GM12878 (cell line): ENCODE results near the gene TEX261. TPM values are rescaled to one million over a fixed set of nuclear protein-coding genes. Genes with fewer than 3 reads are reported as not detected.

ENCODE experiments used
- ATAC-seq: fragments of 200-7000 bp; cut with Tn5 transposase; 3 replicates; pipeline ENCODE4 v1.9.1; 2020; ENCODE audit warnings: mild to moderate bottlenecking, moderate library complexity
- BruUV-seq: library from RNA; stranded (reverse); fragments of 400-500 nt; replicated peaks from 2 replicates; lab custom pipeline; 2021; lab: Mats Ljungman, UMichigan
- CTCF ChIA-PET: fragments of 300-600 bp; sonication (Branson Sonifier 250); formaldehyde crosslinking; extraction: SDS; loops from one replicate; lab custom pipeline; 2021; ENCODE audit warnings: inconsistent platforms; lab: Yijun Ruan, JAX
- POLR2A ChIA-PET: fragments of 350-600 bp; formaldehyde crosslinking; extraction: SDS; loops from one replicate; lab custom pipeline; 2021; ENCODE audit warnings: inconsistent platforms; lab: Charles Lee
- RAD21 ChIA-PET: fragments of 300-600 bp; sonication (Branson Sonifier 250); formaldehyde crosslinking; loops from one replicate; lab custom pipeline; 2023; ENCODE audit warnings: antibody characterized with exemption; ENCODE audit not compliant: unreplicated experiment; lab: Charles Lee
- SMC1A ChIA-PET: fragments of 300-600 bp; sonication (Branson Sonifier 250); formaldehyde crosslinking; loops from one replicate; lab custom pipeline; 2023; ENCODE audit not compliant: unreplicated experiment, uncharacterized antibody; lab: Charles Lee
- DNase-seq: peaks from one replicate; pipeline ENCODE4 v3.0.0-alpha.2; 2011; ENCODE audit warnings: low read depth, low spot score
- FAIRE-seq: peaks from 3 replicates; lab custom pipeline; 2011; peaks lifted over from hg19 to GRCh38; lab: Jason Lieb, UNC
- H2AFZ ChIP-seq: 2 replicates; pipeline ENCODE4 v1.6.0; 2011; ENCODE audit warnings: low read depth, low read length, control low read depth; ENCODE audit not compliant: control insufficient read depth
- H3K27ac ChIP-seq: 2 replicates; pipeline ENCODE4 v1.5.1; 2011; ENCODE audit warnings: control low read depth; ENCODE audit not compliant: control insufficient read depth, insufficient read depth
- H3K27me3 ChIP-seq, 2 experiments: replicated peaks in 1 of 2; 2 replicates each; pipeline versions ENCODE4 v1.6.0 to v1.6.1; 2011; ENCODE audit warnings: low read length in 1 of 2; ENCODE audit not compliant: control insufficient read depth in 2 of 2, insufficient read depth in 2 of 2
- H3K36me3 ChIP-seq, 2 experiments: 2 replicates each; pipeline ENCODE4 v1.5.1; 2011; ENCODE audit warnings: low read length in 1 of 2; ENCODE audit not compliant: control insufficient read depth in 2 of 2, insufficient read depth in 2 of 2
- H3K4me1 ChIP-seq: 2 replicates; pipeline ENCODE4 v1.6.1; 2011; ENCODE audit warnings: mild to moderate bottlenecking, low read length, moderate library complexity, mixed read lengths; ENCODE audit not compliant: control insufficient read depth, insufficient read depth
- H3K4me2 ChIP-seq: 2 replicates; pipeline ENCODE4 v1.6.0; 2011; ENCODE audit warnings: control low read depth; ENCODE audit not compliant: control insufficient read depth, insufficient read depth
- H3K4me3 ChIP-seq: fragments of 200-600 bp; sonication (generic); 2 replicates; pipeline ENCODE4 v1.5.1; 2016
- H3K79me2 ChIP-seq: 2 replicates; pipeline ENCODE4 v1.6.0; 2011; ENCODE audit warnings: low read length; ENCODE audit not compliant: control insufficient read depth, insufficient read depth
- H3K9ac ChIP-seq: 2 replicates; pipeline ENCODE4 v1.8.0; 2011; ENCODE audit warnings: low read length, control low read depth, mixed read lengths; ENCODE audit not compliant: control insufficient read depth, insufficient read depth
- H3K9me3 ChIP-seq: replicated peaks from 3 replicates; pipeline ENCODE4 v1.5.1; 2011; ENCODE audit warnings: mild to moderate bottlenecking, low read length; ENCODE audit not compliant: control insufficient read depth, insufficient read depth
- H4K20me1 ChIP-seq: 2 replicates; pipeline ENCODE4 v1.6.0; 2011; ENCODE audit not compliant: control insufficient read depth, insufficient read depth
- BCL11A ChIP-seq: IDR thresholded peaks from 2 replicates; pipeline ENCODE4 v1.6.1; 2011; ENCODE audit warnings: low read depth, low read length
- IRF5 ChIP-seq: fragments of 450-650 bp; IDR thresholded peaks from 2 replicates; pipeline ENCODE4 v1.6.1; 2017; ENCODE audit warnings: borderline replicate concordance
- KLF5 ChIP-seq: fragments of 450-650 bp; IDR thresholded peaks from 2 replicates; pipeline ENCODE4 v1.6.1; 2014; ENCODE audit warnings: mild to moderate bottlenecking; ENCODE audit not compliant: partially characterized antibody
- NR2F1 ChIP-seq: fragments of 450-650 bp; conservative IDR thresholded peaks from 2 replicates; pipeline ENCODE4 v1.6.1; 2017; ENCODE audit warnings: mild to moderate bottlenecking
- SIX5 ChIP-seq: IDR thresholded peaks from 2 replicates; pipeline ENCODE4 v1.6.1; 2011; ENCODE audit warnings: mild to moderate bottlenecking, low read depth, low read length, moderate library complexity; ENCODE audit not compliant: severe bottlenecking
- SKIL ChIP-seq: fragments of 450-650 bp; IDR thresholded peaks from 2 replicates; pipeline ENCODE4 v1.6.1; 2017; ENCODE audit warnings: mild to moderate bottlenecking, low read depth, inconsistent platforms; ENCODE audit not compliant: poor library complexity, severe bottlenecking
- WGBS: methylation state at CpG from one replicate; pipeline ENCODE4 v1.1.6; 2016; ENCODE audit warnings: low lambda C conversion rate; ENCODE audit not compliant: insufficient replicate concordance, insufficient coverage; ENCODE audit errors: missing lambda C conversion rate; 5-methylcytosine and 5-hydroxymethylcytosine counted together
- in situ Hi-C: fragments of 300-500 bp; cut with MboI; formaldehyde crosslinking; loops from 9 replicates; pipeline ENCODE4 v1.14.3; 2018; ENCODE audit warnings: mixed read lengths
- intact Hi-C: fragments of 100-400 bp; cut with micrococcal nuclease; formaldehyde crosslinking; loops from one replicate; pipeline ENCODE4 v1.14.2; 2022; ENCODE audit not compliant: unreplicated experiment
- polyA plus RNA-seq, 11 experiments: library from polyadenylated mRNA; depleted of rRNA in 4 of 11; unstranded in 6 of 11; stranded (reverse) in 5 of 11; fragments of >200 nt; fragmentation: Nextera tagmentation in 4 of 11; fragmentation: Illumina TruSeq in 1 of 11; extraction: Ambion mirVana in 4 of 11; extraction: Trizol in 1 of 11; gene quantifications; 1 replicate in 1 of 11; 2 replicates in 10 of 11; pipeline versions ENCODE4 v1.2.1 to v1.2.3, GENCODE V29; 2011 to 2016; ENCODE audit warnings: inconsistent platforms in 2 of 11, missing spikeins in 2 of 11, low read depth in 1 of 11
- total RNA-seq, 4 experiments: library from RNA; depleted of rRNA in 3 of 4; stranded (reverse); fragments of >200 nt in 3 of 4; fragmentation: Illumina TruSeq in 1 of 4; extraction: Trizol in 1 of 4; gene quantifications; 2 replicates each; pipeline versions ENCODE4 v1.2.1 to v1.2.3, GENCODE V29; 2013 to 2021

TEX261 gene
- total and polyA plus RNA-seq, 10 of the 15 experiments (the other 5 are each of a cell fraction or from before 2014, with no cell fraction given), result 5.5 to 75.6 (median 40.3) TPM

GRCh38 chr2:71008342-71008741 is 13.7 kb upstream of the TEX261 start (continued):
- TF ChIP-seq IRF5 (no peak), KLF5 (no peak)
- TF ChIP-seq, all 136 proteins: peak for 2

GRCh38 chr2:71006955-71007799 is 12.5 kb upstream of the TEX261 start:
- FAIRE-seq, result no peak
- Histone ChIP-seq H3K27me3 (peaks cover 0 to 1% of the 10 kb centered on the region in 2 experiments; a peak in 2 of 4 replicates), H3K79me2 (no peaks in the 10 kb centered on the region), H4K20me1 (no peaks in the 10 kb centered on the region), H3K27ac (no peak overlapping the region), H3K9me3 (no peaks in the 10 kb centered on the region), H3K4me3 (no peak overlapping the region), H3K4me1 (no peaks in the 10 kb centered on the region), H3K4me2 (no peak overlapping the region), H3K36me3 (no peaks in the 10 kb centered on the region), H3K9ac (no peak overlapping the region), H2AFZ (no peak overlapping the region)
- TF ChIP-seq NR2F1 (no peak), SIX5 (no peak), BCL11A (no peak), SKIL (no peak)
- intact Hi-C loops (no loop called here), in situ Hi-C loops (no loop called here)
- 40% methylated on average over 5 of the region's 5 CpGs for WGBS
- CTCF ChIA-PET, result interaction anchor here (1.0 to 1.6 kb wide), 3 partner anchors 22 to 59 kb away, joined by 3 to 5 read pairs (median 4); no protein-coding TSS in a partner anchor
- SMC1A ChIA-PET, result no interaction called here
- no peak for ATAC-seq
- no peak for DNase-seq
- no TSS peak for BruUV-seq
- RAD21 ChIA-PET, result no interaction called here
- POLR2A ChIA-PET, result no interaction called here
